GM12874 (cell line): ENCODE data around the gene SLC15A4.

ENCODE experiments used
- TF ChIP-seq, protein P1 (sequence below): IDR thresholded peaks from 2 replicates; pipeline ENCODE4 v1.5.1; 2011; ENCODE audit warnings: low read depth, mild to moderate bottlenecking, control low read depth, low read length, moderate library complexity; ENCODE audit not compliant: insufficient read depth

The SLC15A4 gene

DNA sequence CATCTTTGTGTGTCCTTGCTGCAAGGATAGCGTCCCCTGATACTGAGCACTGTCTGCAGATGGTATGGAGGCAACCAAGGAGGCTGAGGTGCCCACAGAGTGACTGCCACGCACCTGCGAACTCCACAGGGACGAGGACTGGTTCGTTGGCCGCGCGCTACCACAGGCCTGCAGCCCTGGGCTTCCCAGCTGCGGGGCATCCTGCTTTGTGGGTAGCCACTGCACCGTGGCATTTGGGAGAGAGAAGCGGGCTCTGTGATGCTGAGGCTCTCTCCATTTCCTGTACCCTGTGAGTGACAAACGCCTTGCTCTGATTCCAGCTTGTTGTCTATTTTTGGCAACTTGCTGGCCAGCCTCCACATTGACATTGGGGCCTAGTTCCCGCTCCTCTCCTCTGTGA is 76.3 kb downstream of the SLC15A4 start:
- TF ChIP-seq, protein P1, sequence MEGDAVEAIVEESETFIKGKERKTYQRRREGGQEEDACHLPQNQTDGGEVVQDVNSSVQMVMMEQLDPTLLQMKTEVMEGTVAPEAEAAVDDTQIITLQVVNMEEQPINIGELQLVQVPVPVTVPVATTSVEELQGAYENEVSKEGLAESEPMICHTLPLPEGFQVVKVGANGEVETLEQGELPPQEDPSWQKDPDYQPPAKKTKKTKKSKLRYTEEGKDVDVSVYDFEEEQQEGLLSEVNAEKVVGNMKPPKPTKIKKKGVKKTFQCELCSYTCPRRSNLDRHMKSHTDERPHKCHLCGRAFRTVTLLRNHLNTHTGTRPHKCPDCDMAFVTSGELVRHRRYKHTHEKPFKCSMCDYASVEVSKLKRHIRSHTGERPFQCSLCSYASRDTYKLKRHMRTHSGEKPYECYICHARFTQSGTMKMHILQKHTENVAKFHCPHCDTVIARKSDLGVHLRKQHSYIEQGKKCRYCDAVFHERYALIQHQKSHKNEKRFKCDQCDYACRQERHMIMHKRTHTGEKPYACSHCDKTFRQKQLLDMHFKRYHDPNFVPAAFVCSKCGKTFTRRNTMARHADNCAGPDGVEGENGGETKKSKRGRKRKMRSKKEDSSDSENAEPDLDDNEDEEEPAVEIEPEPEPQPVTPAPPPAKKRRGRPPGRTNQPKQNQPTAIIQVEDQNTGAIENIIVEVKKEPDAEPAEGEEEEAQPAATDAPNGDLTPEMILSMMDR = no peak

DNA sequence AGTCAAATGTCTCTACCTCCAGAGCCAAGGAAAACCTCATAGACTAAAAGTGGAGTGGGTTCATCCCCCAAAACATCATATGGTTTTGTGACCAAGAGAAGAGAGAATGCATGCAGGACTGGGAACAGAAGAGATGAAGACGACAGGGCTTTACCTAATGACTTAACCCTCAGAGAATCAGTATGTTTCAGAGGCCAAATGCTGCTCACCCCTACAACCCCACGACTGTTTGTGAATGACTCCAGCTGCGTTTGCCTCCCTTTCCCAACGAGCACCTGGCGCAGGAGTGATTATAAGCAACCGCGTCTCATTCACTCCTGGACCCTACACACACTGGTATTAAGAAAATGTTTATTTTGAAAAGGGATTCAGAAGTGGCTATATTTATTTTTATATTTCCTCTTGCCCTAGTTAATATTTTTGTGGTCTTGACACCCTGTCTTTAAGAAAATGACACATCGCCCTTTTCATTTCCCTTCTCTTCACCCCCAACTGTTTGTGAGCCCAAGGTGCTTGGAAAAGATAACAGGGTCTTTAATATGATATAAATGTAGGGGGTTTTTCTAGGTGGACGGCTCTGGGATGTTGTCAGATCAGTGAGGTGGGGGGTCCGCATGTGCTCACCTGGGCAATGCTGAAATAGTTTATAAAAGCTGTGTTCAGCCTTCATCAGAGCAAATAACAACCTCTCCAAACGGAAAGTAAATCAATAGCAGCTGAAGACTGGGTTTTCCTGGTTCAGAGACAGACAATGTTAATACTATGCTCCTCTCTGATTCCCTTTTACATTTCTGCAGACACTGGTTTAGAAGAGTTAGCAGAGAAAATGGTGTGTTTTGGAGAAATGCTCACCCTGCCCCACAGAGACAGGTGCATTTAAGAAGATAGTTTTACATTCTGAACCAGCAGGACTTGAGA is 77.7 kb downstream of the SLC15A4 start:
- TF ChIP-seq, protein P1 = no peak

DNA sequence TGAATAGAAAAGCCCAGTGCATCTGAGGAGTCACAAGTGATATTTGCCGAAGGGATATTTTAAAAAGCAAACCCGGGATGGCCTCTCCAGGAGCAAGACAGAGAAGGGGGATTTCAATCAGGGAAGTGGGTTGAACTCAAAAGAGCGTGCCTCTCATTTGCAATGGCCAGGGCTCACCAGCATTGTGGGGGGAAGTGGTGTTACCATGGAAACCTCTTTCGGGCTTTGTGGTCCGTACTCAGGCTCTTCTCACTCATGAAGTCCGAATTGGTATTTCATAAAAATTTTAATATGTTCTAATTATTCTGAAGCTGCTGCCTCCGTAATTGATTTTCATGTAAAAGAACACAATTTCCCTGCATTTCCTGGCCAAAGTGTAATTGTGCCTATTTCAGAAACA is 79.8 kb downstream of the SLC15A4 start:
- TF ChIP-seq, protein P1 = no peak
